CD4-positive, alpha-beta T cell treated with Interleukin-21 for 1 hour (primary cell): Measurements from ENCODE around the gene WRAP53.

Experiments used
- DNase-seq: peaks from one replicate; pipeline ENCODE4 v3.0.0-alpha.2; 2020

Gene WRAP53

DNA sequence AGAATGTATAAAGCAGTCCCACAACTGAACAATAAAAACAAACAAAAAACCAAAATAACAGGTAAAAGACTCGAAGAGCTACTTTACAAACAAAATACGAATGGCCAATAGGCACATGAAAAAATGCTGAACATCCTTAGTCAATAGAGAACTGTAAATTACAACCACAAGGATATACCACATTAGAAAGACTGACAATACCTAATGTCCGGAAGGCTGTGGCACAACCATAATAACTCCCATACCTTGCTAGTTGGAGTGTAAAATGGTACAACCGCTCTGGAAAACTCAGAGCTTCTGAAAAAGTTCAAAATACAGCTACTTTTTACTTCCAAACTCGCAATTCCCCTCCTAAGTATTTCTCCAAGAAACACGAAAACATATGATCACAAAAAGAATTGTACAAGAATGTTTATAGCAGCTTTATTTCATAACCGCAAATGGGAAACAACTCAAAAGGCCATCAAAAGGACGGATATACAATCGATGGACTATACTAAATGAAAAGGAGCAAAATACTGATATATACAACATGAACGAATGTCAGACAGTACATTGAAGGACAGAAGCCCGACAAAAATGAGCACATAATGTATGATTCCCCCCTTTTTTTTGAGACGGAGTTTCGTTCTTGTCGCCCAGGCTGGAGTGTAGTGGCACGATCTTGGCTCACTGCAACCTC is 3.3 kb upstream of the WRAP53 start:
- DNase-seq, result peak; percentile 36

DNA sequence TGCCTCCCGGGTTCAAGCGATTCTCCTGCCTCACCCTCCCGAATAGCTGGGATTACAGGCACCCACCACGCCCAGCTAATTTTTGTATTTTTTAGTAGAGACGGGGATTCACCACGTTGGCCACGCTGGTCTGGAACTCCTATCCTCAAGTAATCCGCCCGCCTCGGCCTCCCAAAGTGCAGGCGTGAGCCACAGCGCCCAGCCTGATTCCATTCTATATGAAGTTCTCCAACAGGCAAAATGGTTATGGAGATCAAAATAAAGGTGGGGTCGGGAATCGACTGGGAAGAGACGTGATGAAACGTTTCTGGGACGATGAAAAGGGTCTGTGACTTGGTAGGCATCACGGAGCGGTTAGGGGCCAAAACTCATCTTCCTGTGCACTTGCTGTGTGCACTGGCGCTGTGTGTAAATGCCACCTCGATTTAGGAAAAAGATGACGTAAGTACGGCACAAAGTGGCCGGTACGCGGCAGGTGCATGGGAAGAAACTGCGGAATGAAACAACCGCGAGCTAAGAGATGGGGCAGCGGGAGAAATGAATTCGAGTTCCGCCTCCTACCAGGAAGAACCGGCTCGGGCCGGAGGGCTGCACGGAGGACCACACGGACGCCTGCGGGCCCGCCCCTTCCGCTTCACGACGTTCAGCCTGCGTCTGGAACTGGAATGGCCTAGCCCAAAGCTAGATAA is 2.6 kb upstream of the WRAP53 start:
- DNase-seq, result peak; percentile 91

DNA sequence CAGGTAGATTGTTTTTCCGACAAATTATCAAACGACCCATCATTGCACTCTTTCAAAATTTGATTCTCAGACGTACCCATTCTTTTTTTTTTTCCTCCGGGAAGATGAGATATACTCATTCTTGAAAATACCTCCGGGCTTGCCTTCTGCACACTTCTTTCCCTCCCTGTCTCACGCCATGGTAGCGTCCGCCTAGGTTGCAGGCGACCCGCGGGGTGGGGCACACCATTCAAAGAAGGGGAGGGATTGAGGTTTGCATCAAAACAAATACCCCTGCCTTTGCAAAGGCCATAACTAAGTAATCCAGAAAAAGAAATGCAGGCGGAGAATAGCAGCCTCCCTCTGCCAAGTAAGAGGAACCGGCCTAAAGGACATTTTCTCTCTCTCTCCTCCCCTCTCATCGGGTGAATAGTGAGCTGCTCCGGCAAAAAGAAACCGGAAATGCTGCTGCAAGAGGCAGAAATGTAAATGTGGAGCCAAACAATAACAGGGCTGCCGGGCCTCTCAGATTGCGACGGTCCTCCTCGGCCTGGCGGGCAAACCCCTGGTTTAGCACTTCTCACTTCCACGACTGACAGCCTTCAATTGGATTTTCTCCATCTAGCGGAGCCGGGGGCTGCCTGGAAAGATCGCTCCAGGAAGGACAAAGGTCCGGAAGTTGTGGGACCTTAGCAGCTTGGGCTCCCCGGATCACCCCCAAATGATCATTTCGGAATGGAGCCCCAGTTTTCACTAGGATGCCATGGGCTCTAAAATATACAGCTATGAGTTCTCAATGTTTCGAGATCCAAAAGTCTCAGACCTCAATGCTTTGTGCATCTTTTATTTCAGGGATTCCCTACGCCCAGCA is 1.8 kb upstream of the WRAP53 start:
- peak; percentile 84 for DNase-seq

DNA sequence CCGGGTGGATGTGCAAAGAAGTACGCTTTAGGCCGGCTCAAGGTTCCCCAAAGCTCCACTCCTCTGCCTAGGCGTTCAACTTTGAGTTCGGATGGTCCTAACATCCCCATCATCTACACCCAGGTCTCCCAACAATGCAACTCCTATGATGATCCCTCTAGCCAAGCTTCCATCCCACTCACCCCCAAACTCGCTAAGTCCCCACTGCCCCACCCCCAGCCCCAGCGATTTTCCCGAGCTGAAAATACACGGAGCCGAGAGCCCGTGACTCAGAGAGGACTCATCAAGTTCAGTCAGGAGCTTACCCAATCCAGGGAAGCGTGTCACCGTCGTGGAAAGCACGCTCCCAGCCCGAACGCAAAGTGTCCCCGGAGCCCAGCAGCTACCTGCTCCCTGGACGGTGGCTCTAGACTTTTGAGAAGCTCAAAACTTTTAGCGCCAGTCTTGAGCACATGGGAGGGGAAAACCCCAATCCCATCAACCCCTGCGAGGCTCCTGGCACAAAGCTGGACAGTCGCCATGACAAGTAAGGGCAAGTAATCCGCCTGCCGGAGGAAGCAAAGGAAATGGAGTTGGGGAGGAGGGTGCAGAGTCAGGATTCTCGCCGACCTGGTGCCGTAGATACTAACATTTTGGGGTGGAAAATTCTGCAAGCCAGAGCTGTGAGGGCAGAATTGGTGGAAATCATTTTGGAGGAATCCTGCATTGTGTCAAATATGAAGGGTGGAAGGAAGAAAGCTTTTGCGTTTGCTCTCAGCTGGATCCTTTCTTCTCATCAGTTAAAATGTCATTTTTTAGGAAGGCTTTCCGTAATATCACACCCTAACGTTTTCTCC is 987 bp upstream of the WRAP53 start, which contains the start of gene TP53:
Gene TP53, minus strand, starts transcription at position 419 of the 836 bp plus-strand sequence. CDS start 10,896 bp downstream, outside the sequence.
- DNase-seq, result peak; percentile 93

DNA sequence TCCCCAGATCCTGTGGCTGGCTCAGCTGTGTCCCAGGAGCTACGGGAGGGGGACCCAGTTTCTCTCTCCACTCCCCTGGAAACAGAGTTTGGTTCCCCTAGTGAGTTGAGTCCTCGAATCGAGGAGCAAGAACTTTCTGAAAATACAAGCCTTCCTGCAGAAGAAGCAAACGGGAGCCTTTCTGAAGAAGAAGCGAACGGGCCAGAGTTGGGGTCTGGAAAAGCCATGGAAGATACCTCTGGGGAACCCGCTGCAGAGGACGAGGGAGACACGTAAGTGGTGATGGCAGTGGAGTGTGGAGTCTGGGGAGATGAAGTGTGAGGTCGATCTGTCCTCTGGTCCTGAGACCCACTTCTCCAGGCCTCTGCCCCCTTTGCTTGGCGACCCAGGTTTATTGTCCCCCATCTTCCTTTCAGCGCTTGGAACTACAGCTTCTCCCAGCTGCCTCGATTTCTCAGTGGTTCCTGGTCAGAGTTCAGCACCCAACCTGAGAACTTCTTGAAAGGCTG is 585 bp downstream of the WRAP53 start:
- DNase-seq, result no peak

DNA sequence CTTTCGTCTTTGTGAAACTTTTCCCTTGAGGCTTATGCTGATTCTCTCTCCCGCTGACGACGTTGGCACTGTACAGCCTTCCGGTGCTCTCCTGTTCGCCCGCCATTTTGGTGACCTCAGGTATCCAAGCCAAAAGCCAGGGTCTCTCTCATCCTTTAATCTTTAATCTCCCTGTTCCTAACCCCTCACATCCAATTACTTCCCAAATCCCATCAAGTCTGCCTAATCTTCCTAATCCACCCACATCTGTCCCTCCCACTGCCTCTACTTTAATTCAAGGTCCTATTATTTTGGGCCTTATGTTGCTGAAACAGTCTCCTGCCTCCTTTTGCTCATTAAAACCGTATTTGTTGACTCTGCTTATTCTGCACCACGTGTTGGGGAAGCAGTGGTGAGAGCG is 7.3 kb downstream of the WRAP53 start:
- no peak for DNase-seq

DNA sequence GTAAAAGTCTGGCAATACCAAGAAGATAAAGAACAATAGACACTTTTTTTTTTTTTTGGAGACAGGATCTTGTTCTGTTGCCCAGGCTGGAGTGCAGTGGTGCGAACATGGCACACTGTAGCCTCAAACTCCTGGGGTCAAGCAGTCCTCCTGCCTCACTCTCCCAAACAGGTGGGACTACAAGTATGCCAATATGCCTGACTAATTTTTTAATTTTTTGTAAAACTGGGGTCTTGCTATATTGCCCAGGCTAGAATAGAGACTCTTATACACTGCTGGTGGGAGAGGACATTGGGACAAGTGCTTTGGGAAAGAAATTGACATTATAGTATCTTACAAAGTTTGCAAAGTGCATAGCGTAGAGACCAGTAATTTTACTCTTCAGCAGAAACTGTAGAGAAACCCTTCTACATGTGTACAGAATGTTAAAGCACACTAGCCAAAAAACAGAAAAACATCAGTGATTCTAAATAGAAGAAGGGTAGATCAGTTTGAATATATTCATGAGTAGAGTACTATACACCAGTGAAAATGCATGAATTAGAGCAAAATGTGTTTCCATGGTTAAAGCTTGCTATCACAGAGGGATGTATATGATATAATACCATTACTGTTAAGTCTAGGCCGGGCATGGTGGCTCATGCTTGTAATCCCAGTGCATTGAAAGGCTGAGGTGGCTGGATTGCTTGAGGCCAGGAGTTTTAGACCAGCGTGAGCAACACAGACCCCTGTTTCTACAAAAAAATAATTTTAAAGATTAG is 9.7 kb downstream of the WRAP53 start:
- DNase-seq, result no peak

DNA sequence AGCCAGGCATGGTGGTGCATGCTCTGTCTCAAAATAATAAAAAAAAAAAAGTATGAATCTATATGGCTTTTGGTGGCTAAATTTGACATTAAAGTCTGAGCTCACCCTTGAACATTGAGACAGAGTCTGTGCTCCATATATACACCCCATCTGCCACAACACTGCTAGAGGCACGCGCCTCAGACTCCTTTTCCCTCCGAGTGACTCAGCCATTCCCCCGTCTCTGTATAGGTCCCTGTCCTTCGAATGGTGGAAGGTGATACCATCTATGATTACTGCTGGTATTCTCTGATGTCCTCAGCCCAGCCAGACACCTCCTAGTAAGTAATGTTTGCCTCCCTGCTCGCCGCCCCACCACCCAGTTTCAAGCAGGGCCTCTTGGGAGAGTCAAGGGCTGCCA is 12.2 kb downstream of the WRAP53 start:
- DNase-seq, result no peak

DNA sequence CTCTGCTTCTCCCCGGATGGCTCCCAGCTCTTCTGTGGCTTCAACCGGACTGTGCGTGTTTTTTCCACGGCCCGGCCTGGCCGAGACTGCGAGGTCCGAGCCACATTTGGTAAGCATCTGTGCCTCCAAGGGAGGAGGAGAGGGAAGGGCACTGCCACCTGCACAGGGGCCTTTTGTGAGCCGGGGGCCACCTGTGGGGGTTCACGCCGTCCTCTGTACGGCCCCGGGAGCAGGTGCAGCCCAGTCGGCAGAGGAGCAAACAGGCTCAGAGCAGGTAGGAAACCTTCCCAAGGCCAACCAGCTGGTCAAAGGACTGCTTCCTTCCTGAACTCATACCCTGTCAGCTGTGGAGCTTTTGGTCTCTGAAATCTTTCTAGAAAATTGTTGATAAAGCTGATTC is 13.4 kb downstream of the WRAP53 start:
- DNase-seq, result no peak

DNA sequence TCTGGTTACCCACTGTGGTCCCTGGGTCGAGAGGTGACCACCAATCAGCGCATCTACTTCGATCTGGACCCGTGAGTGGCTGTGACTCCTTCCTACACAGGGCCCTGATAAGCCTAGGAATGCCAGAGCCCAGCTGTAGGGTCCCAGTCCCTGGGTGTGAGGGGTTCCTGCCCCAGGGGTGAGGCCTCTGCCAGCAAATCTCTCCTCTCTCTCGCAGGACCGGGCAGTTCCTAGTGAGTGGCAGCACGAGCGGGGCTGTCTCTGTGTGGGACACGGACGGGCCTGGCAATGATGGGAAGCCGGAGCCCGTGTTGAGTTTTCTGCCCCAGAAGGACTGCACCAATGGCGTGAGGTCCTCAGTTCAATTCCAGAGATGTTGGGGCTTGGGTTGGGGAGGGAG is 14.5 kb downstream of the WRAP53 start:
- no peak for DNase-seq

DNA sequence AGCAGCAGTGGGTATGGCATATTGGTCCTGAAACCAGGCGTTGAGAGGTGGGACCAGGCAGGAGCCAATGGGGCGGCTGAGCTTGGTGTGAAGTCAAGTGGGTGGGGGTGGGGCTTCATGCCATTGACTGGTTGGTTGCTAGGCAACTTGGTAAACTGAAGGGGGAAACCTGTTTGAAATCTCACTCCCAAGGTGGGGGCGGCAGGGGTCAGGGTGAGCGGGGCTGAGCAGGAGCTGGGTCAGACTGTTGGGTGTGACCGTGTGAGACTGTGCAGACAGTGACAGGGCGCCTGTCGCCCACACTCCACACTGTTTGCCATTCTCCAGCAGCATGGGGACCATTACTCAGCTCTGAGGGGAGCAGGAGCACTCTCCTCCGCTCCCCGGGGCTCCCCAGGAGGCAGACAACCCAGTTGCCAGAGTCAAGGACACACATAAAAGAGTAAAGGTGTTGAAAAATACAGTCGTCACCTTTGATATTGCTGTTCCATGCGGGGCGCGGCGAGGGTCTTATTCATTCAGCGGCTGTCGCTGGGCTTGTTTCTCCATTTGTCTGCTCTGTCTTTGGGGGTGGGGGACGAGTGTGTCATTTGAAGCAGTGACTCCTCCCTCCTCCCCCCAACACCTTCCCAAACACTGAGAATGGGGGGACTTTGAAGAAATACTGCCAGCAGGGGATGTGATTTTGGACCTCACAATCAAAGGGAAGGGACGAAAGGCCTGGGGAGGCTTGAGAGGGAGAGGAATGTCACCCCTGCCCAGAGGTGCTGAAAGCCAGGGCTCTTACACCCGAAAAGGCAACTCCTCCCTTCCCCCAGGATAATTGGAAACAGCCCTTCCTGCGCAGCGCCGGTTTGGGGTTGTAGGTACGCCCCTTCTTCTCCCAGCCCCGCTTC is 15.6 kb downstream of the WRAP53 start:
- DNase-seq, result peak; percentile 15

DNA sequence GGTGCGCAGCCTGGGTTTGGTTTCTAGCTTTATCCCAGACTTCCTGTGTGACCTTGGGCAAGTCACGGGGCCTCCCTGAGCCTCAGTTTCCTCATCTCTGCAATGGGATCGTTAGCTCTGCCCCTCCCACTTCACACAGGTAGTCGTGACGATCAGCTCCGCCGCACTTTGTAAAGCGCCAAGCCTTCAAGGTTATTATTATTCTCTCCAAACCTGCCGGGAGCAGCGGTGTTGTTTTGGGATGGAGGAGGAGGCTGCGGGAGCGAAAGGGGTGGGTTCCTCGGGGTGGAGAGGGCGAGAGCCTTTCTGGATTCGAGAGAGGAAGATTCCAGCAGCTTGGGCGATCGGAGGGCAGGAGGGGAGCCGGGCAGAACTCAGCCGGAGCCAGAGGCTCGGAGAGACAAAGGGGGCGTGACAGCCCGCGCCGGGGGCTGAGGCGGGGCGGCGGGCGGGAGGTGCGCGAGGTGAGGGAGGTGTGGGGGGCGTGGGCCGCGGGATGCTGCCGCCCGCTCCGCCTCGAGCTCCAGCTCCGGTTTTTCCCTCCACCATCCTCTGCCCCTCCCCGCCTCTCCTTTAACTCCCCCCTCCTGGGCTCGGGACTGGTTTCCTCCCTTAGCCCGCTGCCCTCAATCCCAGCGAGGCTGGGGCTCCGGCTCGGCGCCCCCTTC is 16.5 kb downstream of the WRAP53 start, which contains the start of gene EFNB3:
Gene EFNB3, plus strand, starts transcription at position 602 of the 668 bp plus-strand sequence. CDS start 397 bp downstream, outside the sequence.
- DNase-seq, result no peak

DNA sequence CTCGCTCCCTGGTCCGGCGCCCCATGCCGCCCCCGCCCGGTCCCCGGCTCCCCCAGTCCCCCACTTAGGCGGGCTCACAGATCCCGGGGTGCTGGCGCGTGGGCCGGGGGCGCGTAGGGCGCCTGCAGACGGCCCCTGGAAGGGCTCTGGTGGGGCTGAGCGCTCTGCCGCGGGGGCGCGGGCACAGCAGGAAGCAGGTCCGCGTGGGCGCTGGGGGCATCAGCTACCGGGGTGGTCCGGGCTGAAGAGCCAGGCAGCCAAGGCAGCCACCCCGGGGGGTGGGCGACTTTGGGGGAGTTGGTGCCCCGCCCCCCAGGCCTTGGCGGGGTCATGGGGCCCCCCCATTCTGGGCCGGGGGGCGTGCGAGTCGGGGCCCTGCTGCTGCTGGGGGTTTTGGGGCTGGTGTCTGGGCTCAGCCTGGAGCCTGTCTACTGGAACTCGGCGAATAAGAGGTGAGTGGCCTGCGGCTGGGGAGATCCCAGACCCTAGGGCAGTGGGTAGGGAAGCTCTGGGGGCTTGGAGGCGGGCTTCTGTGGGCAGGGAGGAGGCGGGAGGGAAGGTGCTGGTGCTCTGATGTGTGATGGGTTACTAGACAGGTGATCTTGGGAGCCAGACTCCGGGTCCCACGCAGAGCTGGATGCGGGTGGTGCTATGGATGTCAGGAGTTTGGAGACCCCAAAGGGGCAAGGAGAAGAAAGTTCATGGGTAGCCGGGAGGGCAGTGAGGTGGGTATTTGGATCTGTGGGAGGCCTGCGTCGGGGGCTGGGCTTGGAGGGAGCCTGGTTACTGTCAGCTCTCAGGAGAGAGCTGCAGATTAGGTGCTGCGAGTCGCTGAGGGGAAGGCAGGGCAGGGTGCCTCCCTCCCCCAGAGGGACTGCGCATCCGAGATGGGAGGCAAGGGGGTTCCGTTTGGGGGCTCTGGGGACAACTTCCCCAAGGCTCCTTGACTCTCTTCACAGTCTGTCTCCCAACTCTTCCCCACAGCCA is 17.3 kb downstream of the WRAP53 start:
- no peak for DNase-seq

DNA sequence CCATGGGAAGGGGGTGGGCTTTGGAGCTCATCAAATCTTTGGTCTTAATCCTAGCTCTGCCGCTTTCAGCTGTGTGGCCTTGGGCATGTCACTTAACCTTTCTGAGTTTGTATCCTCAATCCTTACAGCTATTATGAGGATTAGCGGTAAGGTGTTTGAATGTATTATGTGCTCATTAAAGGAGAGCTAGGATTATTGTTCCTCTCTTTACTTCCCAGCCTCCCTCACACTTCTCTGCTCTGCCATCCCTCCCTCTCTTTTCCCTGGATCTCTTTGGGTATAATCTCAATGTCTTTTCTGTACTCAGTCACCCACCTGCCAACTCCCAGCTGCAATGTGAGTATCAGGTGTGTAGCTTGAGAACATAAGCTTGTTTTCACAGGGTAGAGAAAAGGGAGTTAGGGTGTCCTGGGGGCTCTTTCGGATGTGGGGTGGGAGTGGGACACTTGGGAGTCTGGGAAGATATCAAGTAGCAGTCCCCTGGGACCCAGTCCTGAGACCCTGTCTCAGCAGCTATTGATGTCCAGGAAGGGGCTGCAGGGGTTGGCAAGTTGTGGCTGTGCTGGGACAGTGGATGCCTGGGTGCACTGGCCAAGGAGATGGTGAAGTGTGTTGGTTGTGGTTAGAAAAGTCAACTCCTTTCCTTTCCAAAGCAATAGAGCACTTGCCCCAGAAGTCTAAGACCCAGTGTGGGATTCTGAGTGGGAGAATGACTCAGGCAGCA is 18.5 kb downstream of the WRAP53 start:
- DNase-seq, result no peak

DNA sequence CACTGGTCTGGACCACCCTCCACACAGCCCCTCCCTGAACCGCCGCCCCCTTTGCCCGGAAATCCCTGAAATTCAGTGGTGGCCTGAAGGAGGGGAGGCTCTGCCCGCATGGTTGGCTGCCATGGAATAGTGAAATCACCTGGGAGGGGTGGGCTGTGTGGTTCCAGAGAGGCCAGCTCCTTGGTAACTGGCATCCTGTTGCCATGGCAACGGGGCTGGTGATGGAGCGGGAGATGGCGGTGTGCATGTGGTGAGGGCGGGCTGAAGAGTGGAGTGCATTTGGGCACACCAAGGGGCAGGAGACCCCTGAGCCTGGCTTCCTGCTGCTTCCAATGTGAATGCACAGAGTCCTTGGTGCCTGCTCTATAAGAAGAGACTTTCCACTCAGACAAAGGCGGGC is 19.2 kb downstream of the WRAP53 start:
- DNase-seq, result no peak

DNA sequence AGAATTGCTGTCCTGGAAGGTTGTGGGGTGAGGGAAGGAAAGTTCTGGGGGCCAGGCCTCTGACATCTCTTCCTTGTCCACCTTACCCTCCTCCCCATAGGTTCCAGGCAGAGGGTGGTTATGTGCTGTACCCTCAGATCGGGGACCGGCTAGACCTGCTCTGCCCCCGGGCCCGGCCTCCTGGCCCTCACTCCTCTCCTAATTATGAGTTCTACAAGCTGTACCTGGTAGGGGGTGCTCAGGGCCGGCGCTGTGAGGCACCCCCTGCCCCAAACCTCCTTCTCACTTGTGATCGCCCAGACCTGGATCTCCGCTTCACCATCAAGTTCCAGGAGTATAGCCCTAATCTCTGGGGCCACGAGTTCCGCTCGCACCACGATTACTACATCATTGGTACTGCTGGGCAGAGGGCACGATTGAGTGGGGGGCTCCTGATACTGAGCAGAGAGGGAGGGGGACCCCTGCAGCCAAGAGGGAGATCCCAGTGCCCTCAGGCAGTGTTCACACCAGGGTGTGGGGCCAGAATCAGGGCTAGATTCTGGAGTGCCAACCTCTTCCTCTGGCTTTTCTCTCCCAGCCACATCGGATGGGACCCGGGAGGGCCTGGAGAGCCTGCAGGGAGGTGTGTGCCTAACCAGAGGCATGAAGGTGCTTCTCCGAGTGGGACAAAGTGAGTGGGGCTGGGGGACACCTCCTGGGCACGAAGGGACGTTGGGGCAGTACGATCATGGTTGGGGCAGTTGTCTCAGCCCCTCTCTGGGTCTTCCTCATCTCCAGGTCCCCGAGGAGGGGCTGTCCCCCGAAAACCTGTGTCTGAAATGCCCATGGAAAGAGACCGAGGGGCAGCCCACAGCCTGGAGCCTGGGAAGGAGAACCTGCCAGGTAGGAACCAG is 19.8 kb downstream of the WRAP53 start:
- no peak for DNase-seq

DNA sequence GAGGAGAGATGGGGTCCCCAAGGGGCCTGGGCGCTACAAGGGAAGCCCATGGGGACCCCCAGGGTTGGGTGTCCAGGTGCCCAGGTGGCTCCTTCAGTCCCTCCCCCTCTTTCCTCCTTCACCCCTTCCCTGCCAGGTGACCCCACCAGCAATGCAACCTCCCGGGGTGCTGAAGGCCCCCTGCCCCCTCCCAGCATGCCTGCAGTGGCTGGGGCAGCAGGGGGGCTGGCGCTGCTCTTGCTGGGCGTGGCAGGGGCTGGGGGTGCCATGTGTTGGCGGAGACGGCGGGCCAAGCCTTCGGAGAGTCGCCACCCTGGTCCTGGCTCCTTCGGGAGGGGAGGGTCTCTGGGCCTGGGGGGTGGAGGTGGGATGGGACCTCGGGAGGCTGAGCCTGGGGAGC is 20.8 kb downstream of the WRAP53 start:
- no peak for DNase-seq
